Right lobe of liver (tissue), 6 donors: ENCODE data around the gene RUFY4. TPM values are rescaled to one million over a fixed set of nuclear protein-coding genes. Genes with fewer than 3 reads are reported as not detected.

Experiments
- ATAC-seq, 4 donors: fragments of 200-7000 bp; cut with Tn5 transposase; one replicate each; pipeline ENCODE4 v1.9.1; 2020; ENCODE audit warnings: mild to moderate bottlenecking in 4 of 4, moderate library complexity in 4 of 4
- DNase-seq, 3 donors: peaks; one replicate each; pipeline ENCODE4 v3.0.0-alpha.2; 2020
- H3K27ac ChIP-seq, 3 donors: fragments of 200-600 bp; one replicate each; pipeline ENCODE4 v1.8.0; 2022
- H3K27me3 ChIP-seq, 2 donors: fragments of 200-600 bp; one replicate each; pipeline ENCODE4 v1.8.0; 2022
- H3K36me3 ChIP-seq, 4 donors: fragments of 200-600 bp; sonication (generic) in 1 of 4; one replicate each; pipeline versions ENCODE4 v1.5.1 to v1.8.0; 2017 to 2022; ENCODE audit warnings: control low read depth in 1 of 4
- H3K4me1 ChIP-seq, 4 donors: fragments of 200-600 bp; sonication (generic) in 1 of 4; one replicate each; pipeline versions ENCODE4 v1.5.1 to v1.8.0; 2017 to 2022; ENCODE audit warnings: control low read depth in 1 of 4
- H3K4me3 ChIP-seq, 3 donors: fragments of 200-600 bp; one replicate each; pipeline ENCODE4 v1.8.0; 2022
- H3K9me3 ChIP-seq, 4 donors: fragments of 200-600 bp; sonication (generic) in 1 of 4; one replicate each; pipeline versions ENCODE4 v1.5.1 to v1.8.0; 2017 to 2022; ENCODE audit warnings: control low read depth in 1 of 4
- POLR2A ChIP-seq: fragments of 450-650 bp; IDR thresholded peaks from one replicate; pipeline ENCODE4 v1.6.1; 2017; ENCODE audit warnings: antibody characterized with exemption, mild to moderate bottlenecking
- WGBS: methylation state at CpG from one replicate; pipeline ENCODE4 v1.1.6; 2018; ENCODE audit warnings: low coverage, low lambda C conversion rate; ENCODE audit not compliant: insufficient coverage; ENCODE audit errors: missing lambda C conversion rate; 5-methylcytosine and 5-hydroxymethylcytosine counted together
- intact Hi-C, 2 donors: fragments of 100-400 bp; cut with DNase I; formaldehyde crosslinking; loops; one replicate each; pipeline versions ENCODE4 v1.11.2 to v1.14.1; 2022
- total RNA-seq, 6 experiments: library from RNA; depleted of rRNA in 2 of 6; stranded (reverse); fragments of >200 nt in 2 of 6; fragmentation: NEBNext Ultra II Directional in 3 of 6; extraction: Animal tissue kit (Norgen Biotek cat#: 25700) in 3 of 6; gene quantifications; one replicate each; pipeline versions ENCODE4 v1.1.0 to v1.2.4, GENCODE V29; 2016 to 2023
- TF ChIP-seq, protein P1 (sequence below), 4 donors: fragments of 200-600 bp in 3 of 4; fragments of 450-650 bp in 1 of 4; IDR thresholded peaks; one replicate each; pipeline versions ENCODE4 v1.5.1 to v1.8.0; 2016 to 2022; ENCODE audit warnings: antibody characterized with exemption in 4 of 4, mild to moderate bottlenecking in 2 of 4
- donor health status: DM: no; HTN: yes; CAD: no.
- donor health status: DM: no; HTN: no; CAD: no.
- donor health status: DM: no; HTN: no; CAD: no.
- donor health status: DM: no; HTN: yes; CAD: no.
- donor health status: DM: no; HTN: yes; CAD: no.

Gene RUFY4
- total RNA-seq, 6 experiments from 2014 or later: 0.11 to 0.55 (median 0.23) TPM; not detected in 3

DNA sequence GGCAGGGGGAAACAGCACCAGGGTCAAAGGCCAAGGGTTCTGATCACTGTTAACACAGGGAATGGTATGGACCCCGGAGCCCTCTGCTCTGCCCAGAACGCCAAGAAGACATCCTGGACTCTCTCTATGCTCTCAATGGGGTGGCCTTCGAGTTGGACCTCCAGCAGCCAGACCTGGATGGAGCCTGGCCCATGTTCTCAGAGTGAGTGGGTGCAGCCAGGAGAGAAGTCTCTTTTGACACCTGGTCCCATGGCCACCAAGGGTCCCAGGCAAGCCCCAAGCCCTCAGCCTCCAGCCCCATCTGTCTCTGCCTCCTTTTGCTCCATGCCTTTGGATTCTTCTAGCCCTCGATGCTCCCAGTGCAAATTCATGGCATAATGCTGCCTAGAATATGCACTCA, 4.1 kb downstream of the RUFY4 start:
- WGBS: 43% methylated on average over 1 of the region's 4 CpGs
- TF ChIP-seq, protein P1, sequence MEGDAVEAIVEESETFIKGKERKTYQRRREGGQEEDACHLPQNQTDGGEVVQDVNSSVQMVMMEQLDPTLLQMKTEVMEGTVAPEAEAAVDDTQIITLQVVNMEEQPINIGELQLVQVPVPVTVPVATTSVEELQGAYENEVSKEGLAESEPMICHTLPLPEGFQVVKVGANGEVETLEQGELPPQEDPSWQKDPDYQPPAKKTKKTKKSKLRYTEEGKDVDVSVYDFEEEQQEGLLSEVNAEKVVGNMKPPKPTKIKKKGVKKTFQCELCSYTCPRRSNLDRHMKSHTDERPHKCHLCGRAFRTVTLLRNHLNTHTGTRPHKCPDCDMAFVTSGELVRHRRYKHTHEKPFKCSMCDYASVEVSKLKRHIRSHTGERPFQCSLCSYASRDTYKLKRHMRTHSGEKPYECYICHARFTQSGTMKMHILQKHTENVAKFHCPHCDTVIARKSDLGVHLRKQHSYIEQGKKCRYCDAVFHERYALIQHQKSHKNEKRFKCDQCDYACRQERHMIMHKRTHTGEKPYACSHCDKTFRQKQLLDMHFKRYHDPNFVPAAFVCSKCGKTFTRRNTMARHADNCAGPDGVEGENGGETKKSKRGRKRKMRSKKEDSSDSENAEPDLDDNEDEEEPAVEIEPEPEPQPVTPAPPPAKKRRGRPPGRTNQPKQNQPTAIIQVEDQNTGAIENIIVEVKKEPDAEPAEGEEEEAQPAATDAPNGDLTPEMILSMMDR (IDR thresholded peaks at IDR 0.05): no peak
- no peak for TF ChIP-seq POLR2A
- Histone ChIP-seq H3K27me3 (no peaks in the 10 kb centered on the region), H3K4me3 (no peak overlapping the region), H3K27ac (no peak overlapping the region), H3K9me3 (no peaks in the 10 kb centered on the region), H3K36me3 (no peaks in the 10 kb centered on the region), H3K4me1 (peaks cover 0 to 7% (median 0%) of the 10 kb centered on the region in 4 donors)
- no peak for ATAC-seq
- no peak for DNase-seq
- intact Hi-C loops: no loop called here

DNA sequence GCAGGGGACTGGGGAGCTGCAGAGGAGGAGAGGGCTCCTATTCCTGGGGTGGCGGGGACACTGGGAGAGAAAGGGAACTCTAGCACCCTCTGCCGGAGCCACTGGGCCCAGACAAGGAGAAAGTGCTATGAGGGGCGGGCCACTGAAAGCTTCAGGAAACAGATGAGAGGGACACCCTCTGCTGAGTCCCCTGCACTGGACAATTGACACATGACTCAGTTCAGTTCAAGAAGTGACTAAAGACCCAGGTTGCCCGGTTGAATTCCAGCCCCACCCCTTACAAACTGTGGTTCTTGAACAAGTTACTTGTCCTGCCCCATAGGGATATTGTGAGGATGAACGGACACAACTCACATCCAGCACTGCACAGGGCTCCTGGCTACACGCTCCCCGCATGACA, 5.0 kb downstream of the RUFY4 start:
- peak in 1 of 3 donors; percentile 49 for DNase-seq

DNA sequence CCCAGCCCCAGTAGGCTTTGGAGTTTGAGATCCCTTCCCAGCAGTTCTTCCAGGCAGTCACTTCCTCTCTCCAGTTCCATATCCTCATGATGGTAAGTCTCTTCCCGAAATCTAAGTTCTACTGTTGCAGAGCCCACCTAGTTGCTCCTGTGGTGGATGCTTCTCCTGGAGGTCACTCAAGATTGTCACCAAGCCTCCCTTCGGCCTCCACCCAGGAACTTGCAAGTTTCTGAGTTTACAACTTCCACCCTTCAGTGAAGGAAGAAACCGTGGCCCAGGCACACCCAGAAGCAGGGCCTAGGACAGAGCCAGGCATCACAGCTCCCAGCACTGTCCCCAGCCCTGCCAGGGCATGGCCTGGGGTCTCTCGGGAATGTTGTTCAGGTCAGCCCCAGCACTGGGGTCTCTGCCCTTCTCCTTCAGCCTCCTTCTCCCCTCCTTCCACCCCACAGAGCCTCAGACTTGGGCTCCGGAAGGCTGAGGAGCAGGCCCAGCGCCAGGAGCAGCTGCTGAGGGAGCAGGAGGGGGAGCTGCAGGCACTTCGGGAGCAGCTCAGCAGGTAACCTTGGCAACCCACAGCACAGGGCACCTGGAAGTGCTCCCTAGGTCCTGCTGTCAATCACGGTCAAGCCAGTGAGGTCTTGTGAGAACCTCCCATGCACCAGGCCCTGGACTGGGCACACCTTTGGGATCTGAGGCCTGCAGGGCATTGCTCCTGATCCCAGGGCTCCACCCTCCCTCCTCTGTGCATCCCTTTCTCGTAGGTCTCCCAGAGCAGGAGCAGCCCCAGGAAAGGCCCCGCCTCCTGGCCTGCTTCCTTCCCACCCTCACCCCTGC, 7.1 kb downstream of the RUFY4 start:
- TF ChIP-seq POLR2A: no peak
- TF ChIP-seq, protein P1 (IDR thresholded peaks at IDR 0.05): no peak
- ATAC-seq: peak in 1 of 4 donors; percentile 4
- intact Hi-C loops: no loop called here
- Histone ChIP-seq H3K27ac (no peak overlapping the region), H3K4me3 (no peak overlapping the region), H3K4me1 (no peaks in the 10 kb centered on the region), H3K9me3 (no peaks in the 10 kb centered on the region), H3K27me3 (no peaks in the 10 kb centered on the region), H3K36me3 (no peaks in the 10 kb centered on the region)
- peak in 1 of 3 donors; percentile 39 for DNase-seq
- 74% methylated on average over 6 of the region's 10 CpGs for WGBS

More for the DNA sequence above, 5.0 kb downstream of the RUFY4 start:
- Histone ChIP-seq H3K27ac (no peak overlapping the region), H3K27me3 (no peaks in the 10 kb centered on the region), H3K4me1 (peaks cover 0 to 2% (median 0%) of the 10 kb centered on the region in 4 donors), H3K36me3 (no peaks in the 10 kb centered on the region), H3K9me3 (no peaks in the 10 kb centered on the region), H3K4me3 (no peak overlapping the region)
- TF ChIP-seq, protein P1 (IDR thresholded peaks at IDR 0.05): peak in 3 of 4 donors; percentile 34 to 47 (median 39)
- TF ChIP-seq POLR2A: no peak
- WGBS: 26% methylated on average over 3 of the region's 7 CpGs
- ATAC-seq: peak; percentile 33 to 50 (median 34)
- intact Hi-C loops: no loop called here

DNA sequence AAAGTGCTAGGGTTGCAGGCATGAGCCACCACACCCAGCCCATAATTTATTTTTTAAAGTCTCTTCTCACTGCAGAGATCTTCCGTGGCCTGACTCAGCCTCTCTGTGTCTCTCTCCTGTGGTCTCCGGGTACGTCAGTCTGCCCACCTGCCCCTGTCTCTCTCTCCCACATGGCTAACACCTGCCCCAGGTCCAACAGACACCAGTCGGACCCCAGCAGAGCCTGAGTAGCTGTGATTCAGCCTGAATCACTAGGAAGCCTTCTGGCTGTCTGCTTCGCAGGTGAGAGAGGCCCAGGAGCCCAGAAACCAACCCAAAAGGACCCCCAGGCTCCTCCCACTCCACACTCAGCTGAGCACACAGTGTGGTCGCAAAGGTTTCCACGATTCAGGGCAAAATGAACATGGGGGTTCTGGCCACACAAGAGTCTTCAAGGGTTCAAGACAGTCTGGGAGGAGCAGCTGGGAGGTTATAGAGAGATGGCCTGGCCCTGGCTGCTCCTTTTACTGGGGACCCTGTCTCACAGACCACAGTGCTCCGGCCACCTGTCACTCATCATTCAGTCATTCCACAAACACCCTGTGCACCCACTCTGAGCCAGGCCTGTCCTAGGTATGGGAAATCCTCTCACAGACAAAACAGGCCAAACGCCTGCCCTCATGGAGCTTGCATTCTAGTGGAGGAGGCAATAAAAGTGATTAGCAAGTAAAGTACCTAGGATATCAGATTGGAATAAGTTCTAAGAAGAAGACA, 8.6 kb downstream of the RUFY4 start:
- no peak for ATAC-seq
- H3K36me3 ChIP-seq: no peaks in the 10 kb centered on the region
- WGBS: 77% methylated on average over 6 of the region's 9 CpGs
- H3K27ac ChIP-seq: no peak overlapping the region
- intact Hi-C loops: no loop called here
- H3K27me3 ChIP-seq: no peaks in the 10 kb centered on the region
- no peak for DNase-seq
- TF ChIP-seq POLR2A: no peak
- TF ChIP-seq, protein P1 (IDR thresholded peaks at IDR 0.05): no peak
- H3K9me3 ChIP-seq: no peaks in the 10 kb centered on the region
- no peak overlapping the region for H3K4me3 ChIP-seq
- no peaks in the 10 kb centered on the region for H3K4me1 ChIP-seq
